HL-60 (cell line): ENCODE data around the gene NAT8L.

Experiments used
- DNase-seq, 2 experiments: peaks; one replicate each; pipeline ENCODE4 v3.0.0-alpha.2; 2010 to 2020; ENCODE audit warnings: low read depth in 1 of 2, low spot score in 1 of 2
- H3K27ac ChIP-seq: fragments of 250-450 bp; sonication (Bioruptor Pico); replicated peaks from 2 replicates; pipeline ENCODE4 v1.5.1; 2020; ENCODE audit warnings: mild to moderate bottlenecking, moderate library complexity
- H3K27me3 ChIP-seq: fragments of 250-450 bp; sonication (Bioruptor Pico); 2 replicates; pipeline ENCODE4 v1.5.1; 2021; ENCODE audit warnings: mild to moderate bottlenecking, moderate library complexity; ENCODE audit not compliant: insufficient read depth, poor library complexity, severe bottlenecking
- H3K4me3 ChIP-seq: replicated peaks from 2 replicates; pipeline ENCODE4 v1.5.1; 2011; ENCODE audit warnings: mild to moderate bottlenecking, control low read depth, low read length; ENCODE audit not compliant: insufficient read depth
- CTCF ChIP-seq: IDR thresholded peaks from one replicate; pipeline ENCODE4 v1.5.1; 2011; ENCODE audit warnings: low read length, control low read depth, inconsistent platforms; ENCODE audit not compliant: insufficient read depth
- GABPA ChIP-seq: IDR thresholded peaks from 2 replicates; pipeline ENCODE4 v1.6.1; 2012; ENCODE audit warnings: low read depth
- POLR2AphosphoS5 ChIP-seq: IDR thresholded peaks from 2 replicates; pipeline ENCODE4 v1.6.1; 2012; ENCODE audit warnings: low read depth
- SPI1 ChIP-seq: IDR thresholded peaks from 2 replicates; pipeline ENCODE4 v1.6.1; 2012; ENCODE audit warnings: low read depth, mild to moderate bottlenecking, borderline replicate concordance
- TF ChIP-seq, protein P1 (sequence below): IDR thresholded peaks from 2 replicates; pipeline ENCODE4 v1.6.1; 2012; ENCODE audit warnings: low read depth; ENCODE audit not compliant: insufficient replicate concordance

The NAT8L gene

DNA sequence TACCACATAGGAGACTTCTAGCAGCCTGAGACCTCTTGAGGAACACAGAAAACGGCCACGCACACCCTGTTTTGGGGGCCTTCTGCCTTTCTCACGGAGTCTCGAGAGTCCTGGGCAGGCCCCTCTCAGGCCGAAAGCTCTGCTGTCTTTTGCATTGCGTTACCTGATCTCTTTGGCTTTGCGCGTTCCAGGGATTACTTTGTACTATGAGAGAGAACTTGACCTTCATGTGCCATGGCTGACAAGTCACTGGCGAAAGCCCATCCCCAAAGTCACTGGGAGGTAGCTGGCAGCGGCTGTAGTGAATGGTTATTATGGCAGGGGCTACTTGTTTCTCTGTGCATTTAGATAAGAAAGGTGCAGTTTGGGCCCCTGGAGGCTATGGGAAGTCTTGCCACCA, 8.0 kb upstream of the NAT8L start:
- no peak for DNase-seq
- peaks cover 9% of the 10 kb centered on the region for H3K27me3 ChIP-seq
- no peak overlapping the region for H3K27ac ChIP-seq
- TF ChIP-seq CTCF = no peak
- no peak for TF ChIP-seq GABPA
- TF ChIP-seq POLR2AphosphoS5 = no peak
- TF ChIP-seq, protein P1, sequence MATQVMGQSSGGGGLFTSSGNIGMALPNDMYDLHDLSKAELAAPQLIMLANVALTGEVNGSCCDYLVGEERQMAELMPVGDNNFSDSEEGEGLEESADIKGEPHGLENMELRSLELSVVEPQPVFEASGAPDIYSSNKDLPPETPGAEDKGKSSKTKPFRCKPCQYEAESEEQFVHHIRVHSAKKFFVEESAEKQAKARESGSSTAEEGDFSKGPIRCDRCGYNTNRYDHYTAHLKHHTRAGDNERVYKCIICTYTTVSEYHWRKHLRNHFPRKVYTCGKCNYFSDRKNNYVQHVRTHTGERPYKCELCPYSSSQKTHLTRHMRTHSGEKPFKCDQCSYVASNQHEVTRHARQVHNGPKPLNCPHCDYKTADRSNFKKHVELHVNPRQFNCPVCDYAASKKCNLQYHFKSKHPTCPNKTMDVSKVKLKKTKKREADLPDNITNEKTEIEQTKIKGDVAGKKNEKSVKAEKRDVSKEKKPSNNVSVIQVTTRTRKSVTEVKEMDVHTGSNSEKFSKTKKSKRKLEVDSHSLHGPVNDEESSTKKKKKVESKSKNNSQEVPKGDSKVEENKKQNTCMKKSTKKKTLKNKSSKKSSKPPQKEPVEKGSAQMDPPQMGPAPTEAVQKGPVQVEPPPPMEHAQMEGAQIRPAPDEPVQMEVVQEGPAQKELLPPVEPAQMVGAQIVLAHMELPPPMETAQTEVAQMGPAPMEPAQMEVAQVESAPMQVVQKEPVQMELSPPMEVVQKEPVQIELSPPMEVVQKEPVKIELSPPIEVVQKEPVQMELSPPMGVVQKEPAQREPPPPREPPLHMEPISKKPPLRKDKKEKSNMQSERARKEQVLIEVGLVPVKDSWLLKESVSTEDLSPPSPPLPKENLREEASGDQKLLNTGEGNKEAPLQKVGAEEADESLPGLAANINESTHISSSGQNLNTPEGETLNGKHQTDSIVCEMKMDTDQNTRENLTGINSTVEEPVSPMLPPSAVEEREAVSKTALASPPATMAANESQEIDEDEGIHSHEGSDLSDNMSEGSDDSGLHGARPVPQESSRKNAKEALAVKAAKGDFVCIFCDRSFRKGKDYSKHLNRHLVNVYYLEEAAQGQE = no peak
- no peak for TF ChIP-seq SPI1
- H3K4me3 ChIP-seq = no peak overlapping the region

- Histone ChIP-seq H3K27me3 (peaks cover 19% of the 10 kb centered on the region), H3K27ac (no peak overlapping the region), H3K4me3 (no peak overlapping the region)
- TF ChIP-seq, protein P1 = no peak
- no peak for TF ChIP-seq GABPA
- TF ChIP-seq CTCF = no peak
- no peak for TF ChIP-seq SPI1
- no peak for TF ChIP-seq POLR2AphosphoS5
- no peak for DNase-seq
Measured at GRCh38 chr4:2054217-2054616, 4.9 kb upstream of the NAT8L start.

DNA sequence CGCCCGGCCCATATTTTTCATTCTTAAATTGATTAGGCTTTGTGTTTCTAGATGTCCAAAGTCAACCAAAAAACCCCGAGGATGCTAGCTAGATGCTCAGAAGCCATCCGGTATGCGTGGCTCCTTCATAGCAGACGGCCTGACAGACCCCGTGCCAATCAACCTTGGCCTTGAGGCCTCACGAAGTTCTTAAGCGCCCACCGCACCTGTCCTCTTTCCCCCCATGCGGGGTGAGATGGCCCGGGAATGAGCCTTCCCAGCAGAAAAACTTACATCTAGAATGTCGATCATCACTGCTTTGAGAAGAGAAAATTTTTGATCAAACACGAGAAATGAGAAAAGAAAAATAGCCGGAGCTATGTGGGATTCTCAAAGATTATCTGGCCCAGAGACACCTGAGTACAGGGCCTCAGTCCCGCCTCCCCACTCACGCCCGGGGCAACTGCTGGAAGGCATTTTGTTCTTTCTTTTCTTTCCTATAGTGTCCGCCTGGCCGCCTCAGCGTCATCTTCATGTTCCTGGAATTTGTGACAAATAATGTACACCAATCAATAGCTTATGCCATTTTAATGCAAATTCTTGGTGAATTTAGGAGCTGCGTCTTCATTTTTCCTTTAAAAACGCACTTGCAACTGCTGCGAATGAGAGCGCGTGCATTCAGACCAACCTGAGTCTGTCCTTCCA, 1.6 kb upstream of the NAT8L start:
- no peak for DNase-seq
- peaks cover 21% of the 10 kb centered on the region for H3K27me3 ChIP-seq
- no peak overlapping the region for H3K27ac ChIP-seq
- TF ChIP-seq, protein P1 = no peak
- no peak for TF ChIP-seq GABPA
- no peak for TF ChIP-seq CTCF
- no peak for TF ChIP-seq POLR2AphosphoS5
- no peak for TF ChIP-seq SPI1
- H3K4me3 ChIP-seq = no peak overlapping the region
